B cell (primary cell): ENCODE measurements around the gene ANKRD17. TPM values are rescaled to one million over a fixed set of nuclear protein-coding genes. Genes with fewer than 3 reads are reported as not detected.

ENCODE experiments used
- ATAC-seq: fragments of 200-7000 bp; cut with Tn5 transposase; one replicate; pipeline ENCODE4 v1.10.0; 2021; ENCODE audit warnings: low read depth, mild to moderate bottlenecking, moderate number of reproducible peaks, moderate library complexity
- CTCF ChIA-PET: fragments of 350-600 bp; sonication (Branson Sonifier 250); formaldehyde crosslinking; loops from one replicate; lab custom pipeline; 2021; ENCODE audit warnings: antibody characterized with exemption, inconsistent platforms; lab: Charles Lee
- POLR2A ChIA-PET: fragments of 350-600 bp; sonication (Branson Sonifier 250); formaldehyde crosslinking; loops from one replicate; lab custom pipeline; 2021; ENCODE audit warnings: antibody characterized with exemption; lab: Charles Lee
- DNase-seq: peaks from one replicate; pipeline ENCODE4 v3.0.0; 2013
- H2AFZ ChIP-seq: 2 replicates; pipeline ENCODE4 v1.6.1; 2012; ENCODE audit warnings: mild to moderate bottlenecking, low read depth, low read length; ENCODE audit not compliant: insufficient read depth, poor library complexity, severe bottlenecking
- H3K27ac ChIP-seq, 2 donors: 1 replicate in 1 of 2; 2 replicates in 1 of 2; pipeline ENCODE4 v1.5.1; 2012 to 2013; ENCODE audit warnings: low read length in 2 of 2, mild to moderate bottlenecking in 2 of 2, moderate library complexity in 1 of 2
- H3K27me3 ChIP-seq, 4 experiments: fragments of 200-600 bp in 1 of 4; sonication (generic) in 1 of 4; replicated peaks in 1 of 4; 1 replicate in 2 of 4; 2 replicates in 2 of 4; pipeline versions ENCODE4 v1.6.1 to v1.7.0; 2013 to 2016; ENCODE audit warnings: low read length in 3 of 4, mild to moderate bottlenecking in 2 of 4, mixed read lengths in 1 of 4, moderate library complexity in 1 of 4; ENCODE audit not compliant: insufficient read depth in 4 of 4, control insufficient read depth in 3 of 4; ENCODE audit errors: control extremely low read depth in 1 of 4
- H3K36me3 ChIP-seq, 2 experiments: replicated peaks in 1 of 2; 1 replicate in 1 of 2; 2 replicates in 1 of 2; pipeline versions ENCODE4 v1.6.1 to v1.7.1; 2013; ENCODE audit warnings: low read length in 1 of 2; ENCODE audit not compliant: insufficient read depth in 2 of 2, control insufficient read depth in 1 of 2; ENCODE audit errors: control extremely low read depth in 1 of 2, extremely low read depth in 1 of 2
- H3K4me1 ChIP-seq, 2 donors: fragments of 200-600 bp in 1 of 2; sonication (generic) in 1 of 2; 1 replicate in 1 of 2; 2 replicates in 1 of 2; pipeline versions ENCODE4 v1.5.1 to v1.6.1; 2013 to 2017; ENCODE audit warnings: low read length in 2 of 2; ENCODE audit not compliant: control insufficient read depth in 2 of 2, insufficient read depth in 2 of 2
- H3K4me2 ChIP-seq: replicated peaks from 2 replicates; pipeline ENCODE3; 2012; ENCODE audit warnings: mild to moderate bottlenecking, low read depth, low read length; ENCODE audit not compliant: poor library complexity, severe bottlenecking
- H3K4me3 ChIP-seq, 5 experiments: fragments of 200-600 bp in 1 of 5; sonication (generic) in 1 of 5; 1 replicate in 3 of 5; 2 replicates in 2 of 5; pipeline versions ENCODE4 v1.5.1 to v1.7.0; 2011 to 2016; ENCODE audit warnings: low read length in 4 of 5, mild to moderate bottlenecking in 4 of 5, low read depth in 2 of 5, control low read depth in 1 of 5, moderate library complexity in 1 of 5; ENCODE audit not compliant: insufficient read depth in 1 of 5; ENCODE audit errors: control extremely low read depth in 1 of 5, extremely low read depth in 1 of 5
- H3K79me2 ChIP-seq: fragments of 200-600 bp; sonication (generic); one replicate; pipeline ENCODE4 v1.6.0; 2016; ENCODE audit warnings: low read length; ENCODE audit not compliant: control insufficient read depth, insufficient read depth
- H3K9ac ChIP-seq: fragments of 200-600 bp; sonication (generic); 2 replicates; pipeline ENCODE4 v1.6.1; 2017; ENCODE audit warnings: mild to moderate bottlenecking, low read length, moderate library complexity
- H3K9me3 ChIP-seq, 3 donors: one replicate each; pipeline versions ENCODE4 v1.6.1 to v1.7.1; 2013; ENCODE audit warnings: low read length in 2 of 3; ENCODE audit not compliant: control insufficient read depth in 2 of 3, insufficient read depth in 1 of 3; ENCODE audit errors: control extremely low read depth in 1 of 3
- H4K20me1 ChIP-seq: 2 replicates; pipeline ENCODE4 v1.6.0; 2012; ENCODE audit warnings: mild to moderate bottlenecking, low read length; ENCODE audit not compliant: insufficient read depth, control insufficient read depth, poor library complexity, severe bottlenecking
- H3K27ac Mint-ChIP-seq: one replicate; pipeline ENCODE4 v1.8.0; 2021; ENCODE audit warnings: mixed read lengths
- H3K27me3 Mint-ChIP-seq: one replicate; pipeline ENCODE4 v1.8.0; 2021; ENCODE audit warnings: mixed read lengths
- H3K4me1 Mint-ChIP-seq: one replicate; pipeline ENCODE4 v1.8.0; 2021; ENCODE audit warnings: mixed read lengths
- H3K4me3 Mint-ChIP-seq: one replicate; pipeline ENCODE4 v1.8.0; 2021; ENCODE audit warnings: mixed read lengths
- H3K9me3 Mint-ChIP-seq: one replicate; pipeline ENCODE4 v1.8.0; 2022; ENCODE audit warnings: mixed read lengths; ENCODE audit not compliant: insufficient read depth
- EZH2 ChIP-seq: IDR thresholded peaks from 2 replicates; pipeline ENCODE4 v1.6.1; 2012; ENCODE audit warnings: borderline replicate concordance, low read depth, mild to moderate bottlenecking, moderate library complexity, low read length; ENCODE audit not compliant: insufficient read depth, poor library complexity, severe bottlenecking
- WGBS: methylation state at CpG from one replicate; pipeline ENCODE4 v1.1.5; 2013; ENCODE audit warnings: missing lambda C conversion rate; ENCODE audit not compliant: insufficient coverage; 5-methylcytosine and 5-hydroxymethylcytosine counted together
- intact Hi-C: fragments of 100-400 bp; cut with micrococcal nuclease; formaldehyde crosslinking; loops from one replicate; pipeline ENCODE4 v1.10.0; 2022
- polyA plus RNA-seq: library from polyadenylated mRNA; depleted of rRNA; stranded (reverse); fragments of >200 nt; gene quantifications from 2 replicates; pipeline ENCODE4 v1.2.3, GENCODE V29; 2012
- total RNA-seq, 2 donors: library from RNA; stranded (reverse); fragments of 120-200 nt in 1 of 2; gene quantifications; 1 replicate in 1 of 2; 2 replicates in 1 of 2; pipeline versions ENCODE4 v1.2.3 to v1.2.4, GENCODE V29; 2013 to 2022
- TF ChIP-seq, protein P1 (sequence below): fragments of 200-600 bp; IDR thresholded peaks from one replicate; pipeline ENCODE4 v1.8.0; 2022; ENCODE audit warnings: antibody characterized with exemption, mild to moderate bottlenecking

The ANKRD17 gene
- total and polyA plus RNA-seq, 2 donors (not counting 1 experiment from before 2014, with no cell fraction given), result 15.8 to 69.4 TPM

GRCh38 chr4:73308286-73308685, 49.7 kb upstream of the ANKRD17 start:
- no peaks in the 10 kb centered on the region for H3K9me3 Mint-ChIP-seq
- no peaks in the 10 kb centered on the region for H3K4me1 ChIP-seq
- 67% methylated on average over 1 of the region's 3 CpGs for WGBS
- POLR2A ChIA-PET, result no interaction called here
- H2AFZ ChIP-seq, result no peak overlapping the region
- no peaks in the 10 kb centered on the region for H3K9me3 ChIP-seq
- H3K4me1 Mint-ChIP-seq, result peaks cover 2% of the 10 kb centered on the region
- H3K9ac ChIP-seq, result no peak overlapping the region
- TF ChIP-seq, protein P1, sequence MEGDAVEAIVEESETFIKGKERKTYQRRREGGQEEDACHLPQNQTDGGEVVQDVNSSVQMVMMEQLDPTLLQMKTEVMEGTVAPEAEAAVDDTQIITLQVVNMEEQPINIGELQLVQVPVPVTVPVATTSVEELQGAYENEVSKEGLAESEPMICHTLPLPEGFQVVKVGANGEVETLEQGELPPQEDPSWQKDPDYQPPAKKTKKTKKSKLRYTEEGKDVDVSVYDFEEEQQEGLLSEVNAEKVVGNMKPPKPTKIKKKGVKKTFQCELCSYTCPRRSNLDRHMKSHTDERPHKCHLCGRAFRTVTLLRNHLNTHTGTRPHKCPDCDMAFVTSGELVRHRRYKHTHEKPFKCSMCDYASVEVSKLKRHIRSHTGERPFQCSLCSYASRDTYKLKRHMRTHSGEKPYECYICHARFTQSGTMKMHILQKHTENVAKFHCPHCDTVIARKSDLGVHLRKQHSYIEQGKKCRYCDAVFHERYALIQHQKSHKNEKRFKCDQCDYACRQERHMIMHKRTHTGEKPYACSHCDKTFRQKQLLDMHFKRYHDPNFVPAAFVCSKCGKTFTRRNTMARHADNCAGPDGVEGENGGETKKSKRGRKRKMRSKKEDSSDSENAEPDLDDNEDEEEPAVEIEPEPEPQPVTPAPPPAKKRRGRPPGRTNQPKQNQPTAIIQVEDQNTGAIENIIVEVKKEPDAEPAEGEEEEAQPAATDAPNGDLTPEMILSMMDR, result peak; percentile 44
- no peak for TF ChIP-seq EZH2
- H3K27me3 ChIP-seq, result no peaks in the 10 kb centered on the region
- no peaks in the 10 kb centered on the region for H3K79me2 ChIP-seq
- H4K20me1 ChIP-seq, result no peaks in the 10 kb centered on the region
- H3K27ac ChIP-seq, result no peak overlapping the region
- H3K27me3 Mint-ChIP-seq, result no peaks in the 10 kb centered on the region
- no peak for ATAC-seq
- CTCF ChIA-PET, result interaction anchor here (1.2 to 1.6 kb wide), 5 partner anchors 9 to 346 kb away, joined by 3 to 5 read pairs (median 4); no protein-coding TSS in a partner anchor
- H3K36me3 ChIP-seq, result no peaks in the 10 kb centered on the region
- intact Hi-C loops, result loop anchor here (1.0 kb wide), 1 partner anchor 345 kb away; no protein-coding TSS in a partner anchor
- H3K27ac Mint-ChIP-seq, result no peak overlapping the region
- peak; percentile 13 for DNase-seq
- H3K4me3 ChIP-seq, result no peak overlapping the region
- no peak overlapping the region for H3K4me3 Mint-ChIP-seq
- no peak overlapping the region for H3K4me2 ChIP-seq

- Histone ChIP-seq H3K27ac (no peak overlapping the region), H3K4me1 (no peaks in the 10 kb centered on the region), H3K9ac (no peak overlapping the region), H3K4me2 (no peak overlapping the region), H3K4me3 (no peak overlapping the region), H3K27me3 (no peaks in the 10 kb centered on the region), H3K36me3 (no peaks in the 10 kb centered on the region), H2AFZ (no peak overlapping the region), H3K9me3 (peaks cover 0 to 13% (median 0%) of the 10 kb centered on the region in 3 donors), H4K20me1 (no peaks in the 10 kb centered on the region), H3K79me2 (no peaks in the 10 kb centered on the region)
- no peaks in the 10 kb centered on the region for H3K4me1 Mint-ChIP-seq
- TF ChIP-seq EZH2, result no peak
- TF ChIP-seq, protein P1, result no peak
- ATAC-seq (no peak), DNase-seq (no peak)
- POLR2A ChIA-PET, result no interaction called here
- no peaks in the 10 kb centered on the region for H3K27me3 Mint-ChIP-seq
- no peak overlapping the region for H3K4me3 Mint-ChIP-seq
- H3K27ac Mint-ChIP-seq, result no peak overlapping the region
- no peaks in the 10 kb centered on the region for H3K9me3 Mint-ChIP-seq
- intact Hi-C loops, result no loop called here
- CTCF ChIA-PET, result interaction anchor here (0.6 kb wide), 1 partner anchor 1809 kb away, joined by 3 read pairs; no protein-coding TSS in a partner anchor
- no CpG with 5 or more reads among the region's 4 CpGs for WGBS
Observed at GRCh38 chr4:73303711-73304110, 45.1 kb upstream of the ANKRD17 start.
